Spleen (tissue), 11 donors: ENCODE measurements around the gene RASSF5. TPM values are rescaled to one million over a fixed set of nuclear protein-coding genes. Genes with fewer than 3 reads are reported as not detected.

ENCODE experiments used
- DNase-seq: peaks from one replicate; pipeline ENCODE4 v3.0.0-alpha.2; 2020
- H3K27ac ChIP-seq, 8 donors: fragments of 200-600 bp; sonication (generic) in 7 of 8; 1 replicate in 4 of 8; 2 replicates in 4 of 8; pipeline versions ENCODE4 v1.5.0 to v1.8.0; 2016 to 2021; ENCODE audit warnings: inconsistent platforms in 4 of 8, mild to moderate bottlenecking in 4 of 8, moderate library complexity in 1 of 8
- H3K27me3 ChIP-seq, 7 donors: fragments of 200-600 bp; sonication (generic) in 6 of 7; replicated peaks in 1 of 7; 1 replicate in 4 of 7; 2 replicates in 3 of 7; pipeline versions ENCODE4 v1.5.0 to v1.8.0; 2016 to 2021; ENCODE audit warnings: inconsistent platforms in 3 of 7, mild to moderate bottlenecking in 1 of 7
- H3K36me3 ChIP-seq, 6 donors: fragments of 200-600 bp; sonication (generic) in 5 of 6; 1 replicate in 4 of 6; 2 replicates in 2 of 6; pipeline versions ENCODE4 v1.5.0 to v1.8.0; 2016 to 2021; ENCODE audit warnings: inconsistent platforms in 2 of 6
- H3K4me1 ChIP-seq, 6 donors: fragments of 200-600 bp; sonication (generic) in 5 of 6; 1 replicate in 3 of 6; 2 replicates in 3 of 6; pipeline versions ENCODE4 v1.5.0 to v1.8.0; 2016 to 2021; ENCODE audit warnings: inconsistent platforms in 3 of 6
- H3K4me3 ChIP-seq, 8 donors: fragments of 200-600 bp; sonication (generic) in 7 of 8; 1 replicate in 4 of 8; 2 replicates in 4 of 8; pipeline versions ENCODE4 v1.5.0 to v1.8.0; 2016 to 2021; ENCODE audit warnings: inconsistent platforms in 4 of 8, mild to moderate bottlenecking in 4 of 8, moderate library complexity in 2 of 8
- H3K9me3 ChIP-seq, 8 donors: fragments of 200-600 bp; sonication (generic) in 7 of 8; 1 replicate in 4 of 8; 2 replicates in 4 of 8; pipeline versions ENCODE4 v1.5.0 to v1.8.0; 2016 to 2021; ENCODE audit warnings: inconsistent platforms in 4 of 8
- POLR2A ChIP-seq, 3 donors: fragments of 450-650 bp; IDR thresholded peaks; one replicate each; pipeline ENCODE4 v1.5.1; 2017; ENCODE audit warnings: antibody characterized with exemption in 3 of 3, mild to moderate bottlenecking in 1 of 3
- POLR2AphosphoS5 ChIP-seq, 3 donors: sonication (generic); formaldehyde crosslinking; IDR thresholded peaks; one replicate each; pipeline ENCODE4 v1.5.1; 2017; ENCODE audit warnings: antibody characterized with exemption in 3 of 3
- WGBS, 5 donors: extraction: QIAGEN DNeasy Blood & Tissue Kit in 3 of 5; methylation state at CpG; one replicate each; pipeline versions ENCODE4 v1.1.5 to v1.1.7; 2013 to 2018; 5-methylcytosine and 5-hydroxymethylcytosine counted together
- intact Hi-C: fragments of 100-400 bp; cut with DNase I; formaldehyde crosslinking; loops from one replicate; pipeline ENCODE4 v1.15.0; 2023; ENCODE audit warnings: low total_unique reads
- polyA plus RNA-seq, 3 donors: library from polyadenylated mRNA; stranded (reverse); fragments of 200-250 nt; gene quantifications; one replicate each; pipeline ENCODE4 v1.2.1, GENCODE V29; 2013
- total RNA-seq, 7 donors: library from RNA; depleted of rRNA in 3 of 7; stranded (reverse); fragments of >200 nt in 3 of 7; fragmentation: NEBNext Ultra II Directional in 4 of 7; extraction: Animal tissue kit (Norgen Biotek cat#: 25700) in 4 of 7; gene quantifications; one replicate each; pipeline versions ENCODE4 v1.1.0 to v1.2.1, GENCODE V29; 2016 to 2021
- TF ChIP-seq, protein P1 (sequence below), 11 experiments: fragments of 200-600 bp in 7 of 11; fragments of 450-650 bp in 4 of 11; sonication (generic) in 4 of 11; IDR thresholded peaks in 8 of 11; conservative IDR thresholded peaks in 3 of 11; 1 replicate in 7 of 11; 2 replicates in 4 of 11; pipeline versions ENCODE4 v1.4.0 to v1.8.0; 2016 to 2021; ENCODE audit warnings: antibody characterized with exemption in 11 of 11, inconsistent platforms in 4 of 11, mild to moderate bottlenecking in 1 of 11
- donor health status: healthy with polysubstance abuse.
- donor health status: DM: no; HTN: no; CAD: no; lungs with moderate emphysema.
- donor health status: DM: no; HTN: no; CAD: no.
- donor health status: Bipolar disorder and iron deficiency.
- donor health status: healthy.
- donor health status: DM: no; HTN: no; CAD: no.
- donor health status: DM: yes; HTN: yes; CAD: no.

The RASSF5 gene
- total and polyA plus RNA-seq, 10 donors: 32.2 to 168 (median 127) TPM

DNA sequence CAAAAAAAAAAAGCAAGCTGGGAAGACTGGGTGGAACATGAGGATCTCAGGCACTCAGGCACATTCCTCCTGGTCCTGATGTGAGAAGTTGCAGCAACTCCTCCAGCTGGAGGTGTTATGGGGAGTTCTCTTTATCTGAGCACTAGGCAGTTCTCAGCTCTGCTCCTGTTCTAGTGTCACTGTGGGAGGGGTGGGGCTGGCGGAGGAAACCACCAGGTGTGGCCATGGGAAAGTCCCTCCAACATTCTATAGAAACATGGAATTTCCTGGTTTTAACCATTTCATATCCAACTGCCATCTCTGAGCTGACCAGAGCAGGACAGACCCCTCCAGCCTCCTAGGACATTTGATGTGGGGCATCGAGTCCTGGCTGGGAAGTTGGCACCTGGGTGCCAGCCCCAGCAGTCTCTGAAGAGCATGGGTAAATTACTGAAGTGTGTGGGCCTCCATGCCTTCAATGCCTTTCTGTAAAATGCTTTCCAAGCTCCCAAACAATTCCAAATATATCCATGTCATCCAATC is 37.9 kb upstream of the RASSF5 start:
- 46 to 67% (median 59%) methylated on average over 2 of the region's 2 CpGs for WGBS, 5 donors
- DNase-seq: peak; percentile 56
- Histone ChIP-seq H3K27me3 (no peaks in the 10 kb centered on the region), H3K4me3 (peak overlapping the region in 5 of 8 donors; percentile 60 to 94 (median 71)), H3K27ac (peak overlapping the region in 6 of 8 donors; percentile 65 to 92 (median 84)), H3K9me3 (no peaks in the 10 kb centered on the region), H3K36me3 (peaks cover 0 to 22% (median 7%) of the 10 kb centered on the region in 6 donors), H3K4me1 (peaks cover 35 to 94% (median 79%) of the 10 kb centered on the region in 6 donors)
- TF ChIP-seq, protein P1, sequence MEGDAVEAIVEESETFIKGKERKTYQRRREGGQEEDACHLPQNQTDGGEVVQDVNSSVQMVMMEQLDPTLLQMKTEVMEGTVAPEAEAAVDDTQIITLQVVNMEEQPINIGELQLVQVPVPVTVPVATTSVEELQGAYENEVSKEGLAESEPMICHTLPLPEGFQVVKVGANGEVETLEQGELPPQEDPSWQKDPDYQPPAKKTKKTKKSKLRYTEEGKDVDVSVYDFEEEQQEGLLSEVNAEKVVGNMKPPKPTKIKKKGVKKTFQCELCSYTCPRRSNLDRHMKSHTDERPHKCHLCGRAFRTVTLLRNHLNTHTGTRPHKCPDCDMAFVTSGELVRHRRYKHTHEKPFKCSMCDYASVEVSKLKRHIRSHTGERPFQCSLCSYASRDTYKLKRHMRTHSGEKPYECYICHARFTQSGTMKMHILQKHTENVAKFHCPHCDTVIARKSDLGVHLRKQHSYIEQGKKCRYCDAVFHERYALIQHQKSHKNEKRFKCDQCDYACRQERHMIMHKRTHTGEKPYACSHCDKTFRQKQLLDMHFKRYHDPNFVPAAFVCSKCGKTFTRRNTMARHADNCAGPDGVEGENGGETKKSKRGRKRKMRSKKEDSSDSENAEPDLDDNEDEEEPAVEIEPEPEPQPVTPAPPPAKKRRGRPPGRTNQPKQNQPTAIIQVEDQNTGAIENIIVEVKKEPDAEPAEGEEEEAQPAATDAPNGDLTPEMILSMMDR (IDR thresholded peaks at IDR 0.05 in 8 of 11, conservative IDR thresholded peaks at IDR 0.05 in 3 of 11): no peak
- TF ChIP-seq POLR2A (IDR thresholded peaks at IDR 0.05) (no peak), POLR2AphosphoS5 (IDR thresholded peaks at IDR 0.05) (no peak)
- intact Hi-C loops: no loop called here

DNA sequence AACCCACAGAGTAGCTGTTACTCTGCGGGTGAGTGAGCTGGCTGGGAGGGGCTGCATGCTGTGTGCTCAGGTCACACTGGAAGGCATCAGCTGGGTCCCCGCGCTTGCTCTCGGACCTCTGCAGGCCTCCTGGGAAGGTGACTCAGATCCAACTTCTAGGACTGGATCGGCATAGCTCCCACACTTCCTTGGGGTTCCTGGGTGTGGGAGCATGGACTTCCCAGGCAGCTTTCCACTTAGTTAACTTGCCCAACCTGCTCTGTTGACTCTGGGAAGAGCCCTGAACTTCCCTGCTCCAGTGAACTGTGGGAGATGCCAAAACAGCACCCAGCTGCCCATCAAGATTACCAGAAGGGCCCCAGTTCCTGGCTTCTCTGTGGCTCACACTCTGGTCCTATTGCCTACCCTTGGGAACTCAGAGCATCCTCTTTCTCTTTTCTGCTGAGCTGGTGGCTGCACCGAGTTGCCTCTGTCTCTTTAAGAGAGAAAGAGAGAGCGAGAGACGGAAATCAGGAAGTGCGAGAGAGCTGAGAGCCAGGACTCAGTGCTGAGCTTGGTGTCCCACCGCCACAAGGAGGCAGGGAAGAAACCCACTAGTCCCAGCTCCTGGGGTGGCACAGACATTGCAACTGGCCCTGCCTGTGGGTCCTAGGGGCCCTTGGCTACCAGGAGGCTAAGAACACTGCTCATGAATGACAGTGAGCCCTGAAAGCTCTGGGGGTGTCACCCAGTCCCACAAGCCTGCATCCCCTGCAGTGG is 37.2 kb upstream of the RASSF5 start, which contains the start of gene IKBKE:
IKBKE (plus strand) TSS at position 544 of the 759 bp plus-strand sequence. CDS start 2,752 bp downstream, outside the sequence.
- 26 to 34% (median 29%) methylated on average over 9 to 10 of the region's 10 CpGs for WGBS, 5 donors
- Histone ChIP-seq H3K4me3 (peak within 1 kb of the TSS; percentile 60 to 94 (median 67)), H3K36me3 (peaks cover 0 to 25% (median 12%) of the 10 kb centered on the region in 6 donors), H3K9me3 (no peaks in the 10 kb centered on the region), H3K4me1 (peaks cover 35 to 98% (median 78%) of the 10 kb centered on the region in 6 donors), H3K27me3 (no peaks in the 10 kb centered on the region), H3K27ac (peak within 1 kb of the TSS; percentile 65 to 92 (median 82))
- TF ChIP-seq POLR2AphosphoS5 (IDR thresholded peaks at IDR 0.05) (peak; percentile 13 to 82 (median 65)), POLR2A (IDR thresholded peaks at IDR 0.05) (no peak)
- TF ChIP-seq, protein P1 (IDR thresholded peaks at IDR 0.05 in 8 of 11, conservative IDR thresholded peaks at IDR 0.05 in 3 of 11): peak in 5 of 11 experiments; percentile 23 to 51 (median 39)
- DNase-seq: peak; percentile 79
- intact Hi-C loops: no loop called here

DNA sequence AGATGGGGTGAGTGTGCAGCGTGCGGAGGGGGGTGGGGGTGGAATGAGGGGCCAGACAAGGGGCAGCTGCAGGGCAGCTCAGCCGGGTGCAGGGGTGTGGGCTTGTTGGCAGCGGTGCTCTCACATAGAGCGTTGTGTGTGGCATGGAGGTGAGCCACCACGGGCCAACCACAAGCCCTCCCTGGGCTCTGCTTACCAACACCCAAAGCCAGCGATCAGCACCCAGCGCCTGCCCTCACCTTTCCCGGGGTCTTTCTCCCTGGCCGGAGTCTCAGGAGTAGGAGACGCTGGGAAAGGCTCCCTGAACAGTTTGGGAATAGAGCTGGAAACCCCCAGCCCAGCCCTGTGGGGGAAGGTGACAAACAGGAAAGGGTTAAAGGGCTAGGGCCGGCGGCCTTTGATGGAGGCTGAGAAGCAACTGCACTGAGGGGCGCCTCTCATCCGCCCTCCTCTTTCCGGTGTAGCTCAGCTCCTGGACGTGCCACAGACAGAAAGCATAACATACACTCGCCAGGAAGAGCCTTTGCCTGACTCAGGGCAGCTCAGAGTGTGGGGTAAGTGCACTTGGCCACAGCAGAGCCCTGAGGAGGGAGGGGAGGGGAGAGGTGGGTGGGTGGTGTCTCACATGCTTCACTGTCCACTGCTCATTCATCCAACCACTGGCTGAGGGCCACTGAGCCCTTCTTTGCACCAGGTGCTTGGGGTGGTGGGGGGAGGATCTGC is 36.5 kb upstream of the RASSF5 start:
- TF ChIP-seq POLR2AphosphoS5 (IDR thresholded peaks at IDR 0.05): peak in 2 of 3 donors; percentile 72 to 75
- TF ChIP-seq POLR2A (IDR thresholded peaks at IDR 0.05): no peak
- TF ChIP-seq, protein P1 (IDR thresholded peaks at IDR 0.05 in 8 of 11, conservative IDR thresholded peaks at IDR 0.05 in 3 of 11): peak in 1 of 11 experiments; percentile 5
- Histone ChIP-seq H3K9me3 (no peaks in the 10 kb centered on the region), H3K36me3 (peaks cover 0 to 33% (median 17%) of the 10 kb centered on the region in 6 donors), H3K4me1 (peaks cover 35 to 91% (median 76%) of the 10 kb centered on the region in 6 donors), H3K27me3 (no peaks in the 10 kb centered on the region), H3K27ac (peak overlapping the region; percentile 65 to 92 (median 82)), H3K4me3 (peak overlapping the region; percentile 60 to 94 (median 67))
- intact Hi-C loops: no loop called here
- DNase-seq: peak; percentile 86
- WGBS, 5 donors: 0 to 2% (median 1%) methylated on average over 14 to 18 of the region's 18 CpGs
